M059J (cell line): ENCODE results near the gene BCAN. TPM values are rescaled to one million over a fixed set of nuclear protein-coding genes. Genes with fewer than 3 reads are reported as not detected.

Experiments
- DNase-seq: peaks from one replicate; pipeline ENCODE4 v3.0.0-alpha.2; 2012; ENCODE audit warnings: low read depth
- total RNA-seq: library from RNA; depleted of rRNA; stranded (reverse); fragments of >200 nt; shearing (Covaris generic); gene quantifications from 2 replicates; pipeline ENCODE4 v1.2.3, GENCODE V29; 2014

Gene BCAN
- total RNA-seq, 1 experiment from 2014 or later: not detected

DNA sequence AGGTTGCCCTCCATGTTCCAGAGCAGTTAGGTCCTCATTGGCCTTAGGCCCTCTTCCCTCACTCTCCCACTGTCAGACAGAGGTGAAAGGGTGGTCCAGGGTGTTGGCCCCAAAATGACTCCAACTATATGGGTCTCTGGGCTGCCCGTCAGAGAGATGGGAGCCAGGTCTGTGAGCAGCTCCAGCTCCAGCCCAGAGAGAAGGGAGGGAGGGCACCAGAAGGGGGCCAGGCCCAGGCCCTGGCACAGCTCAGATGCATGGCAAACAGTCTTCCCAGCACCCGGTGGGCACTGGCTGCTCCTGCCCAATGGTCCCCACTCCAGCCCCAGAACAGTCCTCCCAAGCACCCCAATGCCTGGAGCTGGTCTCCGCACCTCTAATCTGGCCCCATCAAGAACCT lies 2.2 kb downstream of the BCAN start:
- DNase-seq: no peak

- no peak for DNase-seq
Measured at GRCh38 chr1:156644640-156645039, 2.7 kb downstream of the BCAN start.

DNA sequence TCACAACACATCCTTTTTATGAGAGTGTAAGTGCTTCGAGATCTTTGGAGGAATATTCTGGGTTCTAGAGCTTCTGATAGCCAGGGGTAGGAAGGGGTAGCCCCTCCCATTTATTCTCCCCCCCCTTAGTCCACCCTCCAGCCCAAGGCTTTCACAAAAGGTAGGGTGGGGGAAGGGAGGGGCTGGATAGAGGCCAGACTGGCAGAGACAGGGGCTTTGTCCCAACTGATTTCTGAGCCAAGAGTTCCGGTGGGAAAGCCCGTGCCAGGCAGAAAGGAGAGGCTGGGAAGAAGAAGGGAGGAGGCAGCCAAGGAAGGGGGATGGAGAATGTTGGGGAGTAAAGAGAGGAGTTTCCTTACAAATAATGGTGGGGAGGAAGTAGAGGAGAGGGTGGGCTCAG lies 3.1 kb downstream of the BCAN start:
- no peak for DNase-seq

GRCh38 chr1:156645666-156646065 lies 3.7 kb downstream of the BCAN start:
- no peak for DNase-seq

- DNase-seq: no peak
Measured at GRCh38 chr1:156646738-156647211, 4.9 kb downstream of the BCAN start.

DNA sequence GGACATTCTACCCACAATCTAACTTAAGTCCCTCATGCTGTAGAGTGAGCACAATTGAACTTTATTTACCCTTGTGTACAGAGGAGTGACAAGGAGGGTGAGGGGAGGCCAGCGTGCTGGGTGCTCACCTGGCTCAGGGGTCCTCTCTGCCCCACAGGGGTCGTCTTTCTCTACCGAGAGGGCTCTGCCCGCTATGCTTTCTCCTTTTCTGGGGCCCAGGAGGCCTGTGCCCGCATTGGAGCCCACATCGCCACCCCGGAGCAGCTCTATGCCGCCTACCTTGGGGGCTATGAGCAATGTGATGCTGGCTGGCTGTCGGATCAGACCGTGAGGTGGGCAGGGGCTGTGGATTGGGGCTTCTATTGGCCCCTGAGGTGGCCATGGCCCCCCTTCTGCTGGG lies 5.4 kb downstream of the BCAN start:
- DNase-seq: no peak

DNA sequence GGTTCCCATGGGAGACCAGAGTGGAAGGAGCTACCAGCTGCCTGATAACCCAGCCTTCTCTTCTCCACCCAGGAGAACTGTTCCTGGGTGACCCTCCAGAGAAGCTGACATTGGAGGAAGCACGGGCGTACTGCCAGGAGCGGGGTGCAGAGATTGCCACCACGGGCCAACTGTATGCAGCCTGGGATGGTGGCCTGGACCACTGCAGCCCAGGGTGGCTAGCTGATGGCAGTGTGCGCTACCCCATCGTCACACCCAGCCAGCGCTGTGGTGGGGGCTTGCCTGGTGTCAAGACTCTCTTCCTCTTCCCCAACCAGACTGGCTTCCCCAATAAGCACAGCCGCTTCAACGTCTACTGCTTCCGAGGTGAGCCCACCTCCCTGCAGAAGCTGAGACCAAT lies 6.6 kb downstream of the BCAN start:
- no peak for DNase-seq

DNA sequence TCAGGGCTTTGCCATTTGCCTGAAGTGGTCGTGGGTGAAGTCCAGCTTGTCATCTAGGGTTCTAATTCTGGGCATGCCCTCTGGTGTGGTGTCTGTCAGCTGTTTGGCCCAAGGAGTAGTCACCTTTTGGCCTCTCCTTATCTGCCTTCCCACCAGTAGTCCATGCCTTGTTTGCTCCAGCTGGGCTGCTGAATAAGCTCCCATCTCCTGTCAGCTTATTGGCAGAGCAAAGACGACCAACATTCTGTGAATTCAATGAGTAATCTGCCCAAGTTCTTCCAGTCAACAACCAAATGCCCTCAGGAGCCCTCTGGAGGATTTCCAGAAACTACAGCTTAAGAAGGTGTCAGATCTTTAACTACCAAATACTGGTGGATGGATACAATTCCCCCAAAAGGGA lies 7.0 kb downstream of the BCAN start:
- peak; percentile 51 for DNase-seq

GRCh38 chr1:156652131-156652991 lies 10.4 kb downstream of the BCAN start:
- peak; percentile 52 for DNase-seq

GRCh38 chr1:156652992-156653355 lies 11.1 kb downstream of the BCAN start:
- DNase-seq: no peak

DNA sequence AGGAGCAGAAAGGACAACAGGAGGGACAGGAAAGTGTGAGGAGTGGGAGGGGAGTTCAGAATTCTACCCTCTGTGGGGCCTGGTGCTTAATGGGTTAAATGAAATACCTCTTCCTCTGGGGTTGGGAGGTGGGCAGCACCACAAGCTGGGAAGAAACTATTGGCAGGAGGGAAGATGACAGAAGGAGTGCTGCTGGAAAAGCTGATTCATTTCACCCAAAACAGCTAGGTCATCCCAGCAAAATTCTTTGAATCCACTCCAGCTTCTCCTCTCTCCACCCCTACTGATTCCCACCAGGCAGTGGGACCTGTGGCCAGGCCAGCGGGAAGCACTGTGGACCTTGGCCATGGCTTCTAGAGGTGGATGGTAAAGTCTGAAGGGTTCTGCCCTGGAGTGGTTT lies 12.8 kb downstream of the BCAN start:
- DNase-seq: peak; percentile 32

DNA sequence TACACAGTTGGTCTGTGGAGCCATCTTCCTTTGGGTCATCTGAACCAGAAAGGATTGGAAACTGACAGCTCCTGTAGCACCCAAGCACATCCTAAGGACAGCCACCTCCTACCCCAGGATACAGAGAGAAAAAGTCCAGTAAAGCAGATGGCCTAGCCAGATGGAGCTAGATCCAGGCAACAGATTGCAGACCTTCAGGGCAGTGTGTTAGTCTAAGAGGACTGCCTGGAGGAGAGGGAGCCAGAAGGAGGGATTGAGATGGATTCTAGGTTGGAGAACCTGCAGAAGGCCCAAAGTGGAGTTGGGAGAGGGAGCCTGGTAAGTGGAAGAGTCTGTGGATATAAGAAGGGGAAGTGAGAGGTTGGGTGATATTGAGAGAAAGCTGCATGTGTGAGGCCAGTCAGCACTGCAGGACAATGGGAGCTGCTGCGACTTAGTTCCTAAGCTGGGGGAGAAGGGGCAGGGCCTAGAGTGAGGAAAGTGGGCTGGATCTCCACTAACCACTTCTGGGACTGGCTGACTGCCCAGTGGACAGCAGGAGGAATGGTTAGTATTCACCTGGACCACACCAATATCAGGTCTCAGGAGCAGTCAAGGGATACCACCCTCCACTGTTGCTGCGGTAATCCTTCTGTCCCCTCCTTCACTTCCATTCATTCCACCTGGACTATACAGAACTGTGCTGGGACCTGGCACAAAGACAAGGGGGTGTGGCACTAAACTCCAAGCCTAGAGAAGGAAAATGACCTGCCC lies 13.4 kb downstream of the BCAN start:
- no peak for DNase-seq

- DNase-seq: no peak
Measured at GRCh38 chr1:156655904-156656516, 14.1 kb downstream of the BCAN start.

DNA sequence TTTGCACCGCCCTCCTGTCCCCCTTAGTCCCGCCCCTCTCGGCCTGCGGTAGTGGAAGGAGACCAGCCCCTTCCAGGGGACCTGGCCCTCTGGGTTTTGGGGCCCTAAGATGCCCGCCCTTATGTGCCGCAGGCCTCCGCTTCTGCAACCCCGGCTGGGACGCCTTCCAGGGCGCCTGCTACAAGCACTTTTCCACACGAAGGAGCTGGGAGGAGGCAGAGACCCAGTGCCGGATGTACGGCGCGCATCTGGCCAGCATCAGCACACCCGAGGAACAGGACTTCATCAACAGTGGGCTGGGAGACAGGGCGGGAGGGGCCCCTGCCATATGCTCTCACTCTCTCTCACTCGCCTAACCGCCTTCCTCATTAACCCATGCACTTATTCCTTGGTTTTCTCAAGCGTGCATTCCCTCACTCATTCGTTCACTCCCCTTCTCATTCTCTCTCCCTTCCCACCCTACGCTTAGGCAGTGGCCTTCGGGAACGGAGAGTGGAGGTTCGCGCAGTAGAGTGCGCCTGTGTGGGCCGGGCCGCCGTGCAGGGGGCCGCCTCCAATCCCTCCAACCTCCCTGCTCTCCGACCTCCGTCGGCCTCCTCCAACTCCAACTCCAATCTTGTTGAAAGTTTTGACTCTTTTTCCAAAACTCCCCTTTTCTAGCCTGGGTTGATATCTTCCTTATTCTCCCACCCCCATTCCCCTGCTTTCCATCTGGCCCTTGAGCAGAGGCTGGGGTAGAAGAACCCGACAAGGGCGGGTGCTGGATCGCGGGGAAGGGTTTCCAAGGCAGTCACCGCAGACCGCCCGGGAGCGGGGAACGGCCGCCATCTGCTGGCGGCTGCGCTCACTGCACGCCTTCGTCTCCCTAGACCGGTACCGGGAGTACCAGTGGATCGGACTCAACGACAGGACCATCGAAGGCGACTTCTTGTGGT lies 15.2 kb downstream of the BCAN start:
- DNase-seq: peak; percentile 54

DNA sequence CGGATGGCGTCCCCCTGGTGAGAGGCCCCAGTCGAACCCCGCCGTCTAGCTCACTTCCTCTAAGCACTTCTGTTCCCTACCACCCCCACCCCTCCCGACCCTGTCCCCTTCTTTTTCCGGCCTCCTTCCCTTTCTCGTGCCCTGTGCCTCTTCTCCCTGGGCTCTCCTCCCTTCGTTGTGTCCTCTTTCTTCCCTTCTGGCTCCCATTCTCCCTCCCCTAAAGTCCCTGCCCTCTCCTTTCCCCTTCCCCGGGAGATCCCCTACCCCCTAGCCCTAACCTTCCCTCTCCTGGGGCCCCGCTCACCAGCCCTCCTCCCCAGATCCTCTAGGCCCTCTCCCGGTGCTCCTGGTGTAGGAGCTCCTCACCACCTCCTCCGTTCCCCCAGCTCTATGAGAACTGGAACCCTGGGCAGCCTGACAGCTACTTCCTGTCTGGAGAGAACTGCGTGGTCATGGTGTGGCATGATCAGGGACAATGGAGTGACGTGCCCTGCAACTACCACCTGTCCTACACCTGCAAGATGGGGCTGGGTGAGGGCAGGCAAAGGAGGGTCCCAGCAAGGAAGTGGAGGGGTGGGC lies 15.9 kb downstream of the BCAN start:
- DNase-seq: no peak

DNA sequence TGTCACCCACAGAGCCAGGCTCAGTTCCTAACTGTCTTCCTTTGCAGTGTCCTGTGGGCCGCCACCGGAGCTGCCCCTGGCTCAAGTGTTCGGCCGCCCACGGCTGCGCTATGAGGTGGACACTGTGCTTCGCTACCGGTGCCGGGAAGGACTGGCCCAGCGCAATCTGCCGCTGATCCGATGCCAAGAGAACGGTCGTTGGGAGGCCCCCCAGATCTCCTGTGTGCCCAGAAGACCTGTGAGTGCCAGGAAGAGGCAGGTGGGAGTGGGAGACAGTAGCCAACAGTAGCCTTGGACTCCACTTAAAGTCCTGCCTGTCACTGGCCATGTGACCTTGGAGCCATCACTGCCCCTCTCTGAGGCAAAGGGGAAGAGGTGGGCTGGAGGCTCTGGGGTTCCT lies 16.6 kb downstream of the BCAN start:
- DNase-seq: no peak

GRCh38 chr1:156658945-156659574 lies 17.1 kb downstream of the BCAN start:
- no peak for DNase-seq

DNA sequence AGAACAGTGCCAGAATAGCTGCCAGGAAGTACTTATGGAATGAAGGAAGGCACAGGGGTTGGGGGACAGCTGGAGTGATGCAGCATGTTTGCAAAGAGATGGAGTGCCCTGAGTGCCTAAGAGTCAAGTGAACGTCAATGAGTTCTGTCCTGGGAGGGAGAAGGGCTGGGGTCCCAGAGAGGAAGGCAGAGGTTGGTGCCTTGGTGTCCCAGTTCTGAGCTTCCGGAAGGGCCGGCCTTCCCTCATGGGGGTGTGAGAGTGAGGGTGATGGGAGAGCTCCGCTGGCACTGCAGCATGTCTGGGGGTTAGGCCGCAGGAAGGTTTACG lies 17.7 kb downstream of the BCAN start:
- DNase-seq: no peak

DNA sequence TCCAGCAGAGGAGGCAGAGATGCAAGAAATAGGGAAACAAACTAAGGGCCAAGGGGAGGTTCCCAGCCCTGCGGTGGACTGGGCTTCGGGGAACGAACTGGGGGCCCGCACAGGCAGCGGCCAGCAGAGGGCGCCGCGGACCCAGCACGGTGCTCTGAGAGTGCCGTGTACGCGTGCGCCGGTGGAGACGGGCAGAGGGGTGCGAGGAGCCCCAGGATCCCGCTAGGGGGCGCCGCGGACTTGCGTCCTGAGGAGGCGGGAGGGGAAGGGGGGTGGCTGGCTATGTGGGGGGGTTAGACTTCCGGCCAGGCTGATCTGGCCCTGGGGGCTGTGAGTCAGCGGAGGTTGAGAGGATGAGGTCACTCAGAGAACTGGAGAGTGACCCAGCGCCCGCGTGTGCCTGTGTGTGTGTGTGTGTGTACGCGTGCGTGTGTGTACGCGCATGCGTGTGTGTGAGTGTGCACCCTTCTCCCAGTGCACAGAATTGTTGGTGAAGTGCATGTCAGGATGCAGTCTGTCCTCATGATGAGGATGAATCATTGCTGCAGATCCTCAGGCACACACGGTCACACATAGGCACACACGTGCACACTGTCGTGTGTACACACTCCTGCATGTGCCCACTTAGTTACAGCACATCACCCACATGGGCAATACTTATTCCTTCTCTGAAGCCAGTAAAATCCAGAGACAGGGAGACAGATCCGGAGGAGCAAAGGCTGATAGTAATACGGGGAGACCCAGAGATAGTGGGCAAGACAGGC lies 18.3 kb downstream of the BCAN start:
- DNase-seq: peak; percentile 97

- DNase-seq: no peak
Measured at GRCh38 chr1:156660752-156661112, 18.8 kb downstream of the BCAN start.
